SK-N-MC (cell line): ENCODE results near the gene PLAAT4.

Experiments used
- EZH2 ChIP-seq: fragments of 200-600 bp; sonication (generic); IDR thresholded peaks from one replicate; pipeline ENCODE4 v1.6.1; 2017; ENCODE audit warnings: antibody characterized with exemption
- FOXP2 ChIP-seq: optimal IDR thresholded peaks from 2 replicates; pipeline ENCODE3; 2011; ENCODE audit warnings: mild to moderate bottlenecking, moderate library complexity; ENCODE audit not compliant: insufficient read depth; ENCODE audit errors: extremely low read length, control extremely low read depth

DNA sequence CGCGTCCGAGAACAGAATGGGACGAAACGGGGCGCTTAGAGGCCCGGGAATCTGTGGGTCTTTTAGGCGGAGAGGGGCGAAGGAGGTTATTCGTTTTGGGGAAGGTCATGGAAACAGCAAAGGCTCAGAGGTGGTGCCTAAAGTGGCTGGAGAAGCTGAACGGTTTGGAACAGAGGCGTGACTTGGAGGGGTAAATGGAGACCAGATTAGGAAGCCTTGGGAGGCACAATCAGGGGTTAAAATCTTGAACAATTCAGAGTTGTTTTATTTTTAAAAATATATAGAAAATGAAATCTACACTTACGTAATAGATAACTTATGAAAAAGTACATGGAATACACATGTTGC, 45.4 kb upstream of the PLAAT4 start:
- no peak for TF ChIP-seq FOXP2
- no peak for TF ChIP-seq EZH2
